GM21717 (cell line): ENCODE measurements around the gene FTO.
"Not testable (repeated sequence)": the region's sequence is repeated elsewhere in the genome, so short reads cannot be mapped to it uniquely, and the experiment has no call there.

Experiments used
- ATAC-seq: cut with Tn5 transposase; IDR thresholded peaks from one replicate; pipeline ENCODE4 v1.9.1; 2021; ENCODE audit warnings: mild to moderate bottlenecking, moderate library complexity; ENCODE audit not compliant: unreplicated experiment

FTO gene

GRCh38 chr16:54165912-54166865, 462.2 kb downstream of the FTO start:
- ATAC-seq = no peak

- ATAC-seq = no peak
Measured at GRCh38 chr16:54169112-54169511, 465.2 kb downstream of the FTO start.

GRCh38 chr16:54171626-54172537, 467.9 kb downstream of the FTO start:
- ATAC-seq = no peak

GRCh38 chr16:54173490-54173889, 469.5 kb downstream of the FTO start:
- ATAC-seq = no peak

- no peak for ATAC-seq
Measured at GRCh38 chr16:54174201-54174600, 470.2 kb downstream of the FTO start.

GRCh38 chr16:54174750-54175149, 470.8 kb downstream of the FTO start:
- no peak for ATAC-seq

- ATAC-seq = no peak
Measured at GRCh38 chr16:54175169-54175551, 471.2 kb downstream of the FTO start.

GRCh38 chr16:54175552-54176375, 471.8 kb downstream of the FTO start:
- no peak for ATAC-seq

GRCh38 chr16:54176376-54176901, 472.5 kb downstream of the FTO start:
- no peak for ATAC-seq

- ATAC-seq = no peak
Measured at GRCh38 chr16:54177052-54177861, 473.3 kb downstream of the FTO start.

- ATAC-seq = no peak
Measured at GRCh38 chr16:54177862-54178477, 474.0 kb downstream of the FTO start.

- ATAC-seq = no peak
Measured at GRCh38 chr16:54178478-54178976, 474.6 kb downstream of the FTO start.

GRCh38 chr16:54180421-54181359, 476.7 kb downstream of the FTO start:
- no peak for ATAC-seq

GRCh38 chr16:54181683-54182329, 477.9 kb downstream of the FTO start:
- not testable (repeated sequence) for ATAC-seq

- ATAC-seq = no peak
Measured at GRCh38 chr16:54185045-54185444, 481.1 kb downstream of the FTO start.

GRCh38 chr16:54191163-54191562, 487.2 kb downstream of the FTO start:
- ATAC-seq = no peak

- ATAC-seq = no peak
Measured at GRCh38 chr16:54191592-54191991, 487.6 kb downstream of the FTO start.
